Gastroesophageal sphincter (tissue), 4 donors: Measurements from ENCODE around the gene MYCL. TPM values are rescaled to one million over a fixed set of nuclear protein-coding genes. Genes with fewer than 3 reads are reported as not detected.
A peak's percentile ranks its signal among the peaks of the same experiment; 100 is the strongest.

Source experiments
- ATAC-seq: fragments of 150-250 bp; one replicate; pipeline ENCODE4 v1.9.1; 2016; ENCODE audit warnings: mild to moderate bottlenecking, moderate library complexity
- H3K27ac ChIP-seq, 4 donors: fragments of 200-600 bp; sonication (generic) in 3 of 4; 1 replicate in 3 of 4; 2 replicates in 1 of 4; pipeline ENCODE4 v1.5.1; 2016 to 2019
- H3K27me3 ChIP-seq: fragments of 200-600 bp; sonication (generic); one replicate; pipeline ENCODE4 v1.5.1; 2019
- H3K36me3 ChIP-seq, 2 donors: fragments of 200-600 bp; sonication (generic); one replicate each; pipeline ENCODE4 v1.5.1; 2019; ENCODE audit warnings: control low read depth in 1 of 2
- H3K4me1 ChIP-seq, 3 donors: fragments of 200-600 bp; sonication (generic); 1 replicate in 2 of 3; 2 replicates in 1 of 3; pipeline ENCODE4 v1.5.1; 2016 to 2019; ENCODE audit warnings: control low read depth in 2 of 3
- H3K4me3 ChIP-seq, 2 donors: fragments of 200-600 bp; sonication (generic); one replicate each; pipeline ENCODE4 v1.5.1; 2019; ENCODE audit warnings: mild to moderate bottlenecking in 1 of 2, moderate library complexity in 1 of 2
- H3K9me3 ChIP-seq, 3 donors: fragments of 200-600 bp; sonication (generic); one replicate each; pipeline ENCODE4 v1.5.1; 2017 to 2019; ENCODE audit warnings: control low read depth in 2 of 3
- EP300 ChIP-seq: sonication (generic); formaldehyde crosslinking; IDR thresholded peaks from one replicate; pipeline ENCODE4 v1.6.1; 2017; ENCODE audit warnings: antibody characterized with exemption, mild to moderate bottlenecking
- POLR2A ChIP-seq, 2 donors: fragments of 450-650 bp; IDR thresholded peaks; one replicate each; pipeline ENCODE4 v1.6.1; 2017; ENCODE audit warnings: antibody characterized with exemption in 2 of 2, mild to moderate bottlenecking in 2 of 2, moderate library complexity in 1 of 2
- POLR2AphosphoS5 ChIP-seq: sonication (generic); formaldehyde crosslinking; IDR thresholded peaks from one replicate; pipeline ENCODE4 v1.6.1; 2017; ENCODE audit warnings: antibody characterized with exemption
- WGBS, 2 donors: methylation state at CpG; one replicate each; pipeline ENCODE4 v1.1.5; 2018; ENCODE audit warnings: low coverage in 1 of 2; 5-methylcytosine and 5-hydroxymethylcytosine counted together
- total RNA-seq, 4 donors: library from RNA; depleted of rRNA; stranded (reverse); fragments of >200 nt; gene quantifications; one replicate each; pipeline ENCODE4 v1.1.0, GENCODE V29; 2016
- TF ChIP-seq, protein P1 (sequence below), 4 experiments: fragments of 200-600 bp in 2 of 4; fragments of 450-650 bp in 2 of 4; sonication (generic) in 1 of 4; IDR thresholded peaks; one replicate each; pipeline ENCODE4 v1.5.1; 2017 to 2019; ENCODE audit warnings: antibody characterized with exemption in 4 of 4, mild to moderate bottlenecking in 2 of 4, moderate library complexity in 2 of 4

MYCL gene
- total RNA-seq, 4 donors from 2014 or later, result 0.27 to 1.2 (median 0.69) TPM; not detected in 1

DNA sequence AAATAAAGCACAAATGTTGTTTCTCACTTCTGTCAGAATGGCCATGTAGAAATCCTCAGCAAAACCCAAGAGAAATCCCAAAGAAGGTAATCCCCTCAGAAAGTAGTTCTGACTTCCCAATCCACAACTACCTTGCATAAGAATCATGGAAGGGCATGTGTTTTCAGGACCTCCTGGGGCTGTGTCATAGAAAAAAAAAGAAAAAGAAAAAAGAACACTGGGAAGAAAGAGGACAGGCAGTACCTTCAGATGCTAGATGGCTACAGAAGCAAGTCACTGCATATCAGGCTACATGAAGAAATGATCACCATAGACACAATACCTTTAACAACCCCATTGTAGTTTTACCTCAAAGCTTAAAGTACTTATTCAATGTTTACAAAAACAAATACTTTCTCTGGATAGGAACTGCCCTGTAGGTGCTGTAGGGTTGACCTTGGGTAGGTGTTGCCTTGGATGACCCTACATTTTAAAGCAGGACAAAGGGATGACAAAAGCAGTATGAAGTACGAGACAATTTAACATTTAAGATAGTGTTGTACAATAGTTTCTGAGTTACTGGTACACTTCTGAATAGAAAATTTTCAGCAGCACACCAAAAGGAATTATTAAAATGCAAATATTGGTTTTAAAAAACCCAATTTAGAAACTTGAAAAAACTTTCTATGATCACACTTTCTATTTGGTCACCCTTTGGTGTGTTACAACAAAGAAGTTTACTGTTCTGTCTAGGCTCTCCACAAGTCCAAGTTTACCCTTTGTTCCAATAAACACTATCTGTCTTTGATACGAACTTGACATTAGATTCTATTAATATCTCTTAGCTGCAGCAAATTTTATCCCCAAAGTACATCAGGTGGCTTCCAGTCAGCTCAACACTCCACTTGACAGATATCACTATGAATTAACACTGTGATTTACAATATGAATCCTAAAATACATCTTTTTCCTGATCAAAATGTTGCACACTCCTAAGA is 23.4 kb downstream of the MYCL start:
- Histone ChIP-seq H3K4me3 (no peak overlapping the region), H3K4me1 (peaks cover 6 to 76% (median 17%) of the 10 kb centered on the region in 3 donors), H3K27me3 (no peaks in the 10 kb centered on the region), H3K36me3 (no peaks in the 10 kb centered on the region), H3K9me3 (no peaks in the 10 kb centered on the region), H3K27ac (peak overlapping the region in 3 of 4 donors; percentile 8 to 35 (median 29))
- WGBS, 2 donors, result 28 to 54% methylated on average over 2 of the region's 2 CpGs
- ATAC-seq, result no peak
- TF ChIP-seq, protein P1, sequence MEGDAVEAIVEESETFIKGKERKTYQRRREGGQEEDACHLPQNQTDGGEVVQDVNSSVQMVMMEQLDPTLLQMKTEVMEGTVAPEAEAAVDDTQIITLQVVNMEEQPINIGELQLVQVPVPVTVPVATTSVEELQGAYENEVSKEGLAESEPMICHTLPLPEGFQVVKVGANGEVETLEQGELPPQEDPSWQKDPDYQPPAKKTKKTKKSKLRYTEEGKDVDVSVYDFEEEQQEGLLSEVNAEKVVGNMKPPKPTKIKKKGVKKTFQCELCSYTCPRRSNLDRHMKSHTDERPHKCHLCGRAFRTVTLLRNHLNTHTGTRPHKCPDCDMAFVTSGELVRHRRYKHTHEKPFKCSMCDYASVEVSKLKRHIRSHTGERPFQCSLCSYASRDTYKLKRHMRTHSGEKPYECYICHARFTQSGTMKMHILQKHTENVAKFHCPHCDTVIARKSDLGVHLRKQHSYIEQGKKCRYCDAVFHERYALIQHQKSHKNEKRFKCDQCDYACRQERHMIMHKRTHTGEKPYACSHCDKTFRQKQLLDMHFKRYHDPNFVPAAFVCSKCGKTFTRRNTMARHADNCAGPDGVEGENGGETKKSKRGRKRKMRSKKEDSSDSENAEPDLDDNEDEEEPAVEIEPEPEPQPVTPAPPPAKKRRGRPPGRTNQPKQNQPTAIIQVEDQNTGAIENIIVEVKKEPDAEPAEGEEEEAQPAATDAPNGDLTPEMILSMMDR (IDR thresholded peaks at IDR 0.05), result no peak
- TF ChIP-seq POLR2AphosphoS5, result no peak
- no peak for TF ChIP-seq EP300
- TF ChIP-seq POLR2A (IDR thresholded peaks at IDR 0.05), result no peak

- 39 to 60% methylated on average over 5 of the region's 5 CpGs for WGBS, 2 donors
- Histone ChIP-seq H3K36me3 (no peaks in the 10 kb centered on the region), H3K27me3 (no peaks in the 10 kb centered on the region), H3K9me3 (no peaks in the 10 kb centered on the region), H3K4me3 (no peak overlapping the region), H3K27ac (peak overlapping the region in 2 of 4 donors; percentile 8 to 29), H3K4me1 (peaks cover 6 to 69% (median 14%) of the 10 kb centered on the region in 3 donors)
- ATAC-seq, result no peak
- TF ChIP-seq, protein P1 (IDR thresholded peaks at IDR 0.05), result no peak
- TF ChIP-seq POLR2A (IDR thresholded peaks at IDR 0.05) (no peak), EP300 (no peak), POLR2AphosphoS5 (no peak)
Measured at GRCh38 chr1:39877231-39877778, 24.4 kb downstream of the MYCL start.

- Histone ChIP-seq H3K36me3 (no peaks in the 10 kb centered on the region), H3K27me3 (no peaks in the 10 kb centered on the region), H3K4me1 (peaks cover 6 to 58% (median 11%) of the 10 kb centered on the region in 3 donors), H3K4me3 (no peak overlapping the region), H3K9me3 (no peaks in the 10 kb centered on the region), H3K27ac (no peak overlapping the region)
- TF ChIP-seq, protein P1 (IDR thresholded peaks at IDR 0.05), result no peak
- no peak for TF ChIP-seq POLR2AphosphoS5
- no peak for TF ChIP-seq EP300
- no peak for TF ChIP-seq POLR2A (IDR thresholded peaks at IDR 0.05)
- no peak for ATAC-seq
Measured at GRCh38 chr1:39876144-39876543, 25.6 kb downstream of the MYCL start.

- H3K27me3 ChIP-seq, result no peaks in the 10 kb centered on the region
- H3K4me3 ChIP-seq, result no peak overlapping the region
- H3K9me3 ChIP-seq, result no peaks in the 10 kb centered on the region
- H3K36me3 ChIP-seq, result peaks cover 0 to 7% of the 10 kb centered on the region in 2 donors
- peaks cover 0 to 29% (median 6%) of the 10 kb centered on the region in 3 donors for H3K4me1 ChIP-seq
- ATAC-seq, result no peak
- WGBS, 2 donors, result 100% methylated on average over 1 of the region's 1 CpG
- no peak overlapping the region for H3K27ac ChIP-seq
- TF ChIP-seq EP300, result no peak
- TF ChIP-seq, protein P1 (IDR thresholded peaks at IDR 0.05), result no peak
- no peak for TF ChIP-seq POLR2A (IDR thresholded peaks at IDR 0.05)
- TF ChIP-seq POLR2AphosphoS5, result no peak
Measured at GRCh38 chr1:39872698-39873097, 29.0 kb downstream of the MYCL start.
